ENCODE results near the gene CEACAM1. TPM values are rescaled to one million over a fixed set of nuclear protein-coding genes. Genes with fewer than 3 reads are reported as not detected.

The CEACAM1 gene
- total RNA-seq, 1 donor = not detected

DNA sequence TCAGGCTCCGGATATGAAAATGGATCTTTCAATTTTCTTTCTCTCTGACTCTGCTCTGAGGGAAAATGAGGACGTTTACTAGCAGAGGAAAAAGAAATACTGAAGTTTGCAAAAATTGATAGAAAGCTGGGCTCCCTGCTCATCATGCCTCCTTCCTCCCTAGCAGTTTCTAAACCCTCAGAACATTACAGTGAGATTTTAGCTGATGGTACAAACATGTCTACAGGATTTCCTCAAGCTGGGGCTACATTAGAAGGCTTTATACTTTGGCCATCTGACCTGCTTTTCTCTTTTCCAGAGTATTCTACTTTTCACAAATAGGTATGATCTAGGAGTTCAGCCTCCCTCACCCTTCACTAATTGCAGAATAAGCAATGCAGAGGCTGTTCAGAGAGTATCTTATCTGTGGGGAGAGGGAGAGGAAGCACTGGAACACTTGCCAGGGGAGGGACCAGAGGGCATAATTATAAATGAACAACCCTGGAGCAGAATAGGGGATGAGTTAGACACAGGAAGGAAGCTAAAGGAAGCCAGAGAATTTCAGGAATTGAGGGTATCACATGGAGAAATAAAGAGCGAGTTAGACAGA is 30.0 kb downstream of the CEACAM1 start:
- DNase-seq (ENCODE audit: low read depth) = no peak
- TF ChIP-seq, protein P1, sequence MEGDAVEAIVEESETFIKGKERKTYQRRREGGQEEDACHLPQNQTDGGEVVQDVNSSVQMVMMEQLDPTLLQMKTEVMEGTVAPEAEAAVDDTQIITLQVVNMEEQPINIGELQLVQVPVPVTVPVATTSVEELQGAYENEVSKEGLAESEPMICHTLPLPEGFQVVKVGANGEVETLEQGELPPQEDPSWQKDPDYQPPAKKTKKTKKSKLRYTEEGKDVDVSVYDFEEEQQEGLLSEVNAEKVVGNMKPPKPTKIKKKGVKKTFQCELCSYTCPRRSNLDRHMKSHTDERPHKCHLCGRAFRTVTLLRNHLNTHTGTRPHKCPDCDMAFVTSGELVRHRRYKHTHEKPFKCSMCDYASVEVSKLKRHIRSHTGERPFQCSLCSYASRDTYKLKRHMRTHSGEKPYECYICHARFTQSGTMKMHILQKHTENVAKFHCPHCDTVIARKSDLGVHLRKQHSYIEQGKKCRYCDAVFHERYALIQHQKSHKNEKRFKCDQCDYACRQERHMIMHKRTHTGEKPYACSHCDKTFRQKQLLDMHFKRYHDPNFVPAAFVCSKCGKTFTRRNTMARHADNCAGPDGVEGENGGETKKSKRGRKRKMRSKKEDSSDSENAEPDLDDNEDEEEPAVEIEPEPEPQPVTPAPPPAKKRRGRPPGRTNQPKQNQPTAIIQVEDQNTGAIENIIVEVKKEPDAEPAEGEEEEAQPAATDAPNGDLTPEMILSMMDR (IDR thresholded peaks at IDR 0.05; ENCODE audit: insufficient read depth, low read length) = no peak
- no peak overlapping the region for H3K4me3 ChIP-seq (ENCODE audit: low read depth, low read length)

DNA sequence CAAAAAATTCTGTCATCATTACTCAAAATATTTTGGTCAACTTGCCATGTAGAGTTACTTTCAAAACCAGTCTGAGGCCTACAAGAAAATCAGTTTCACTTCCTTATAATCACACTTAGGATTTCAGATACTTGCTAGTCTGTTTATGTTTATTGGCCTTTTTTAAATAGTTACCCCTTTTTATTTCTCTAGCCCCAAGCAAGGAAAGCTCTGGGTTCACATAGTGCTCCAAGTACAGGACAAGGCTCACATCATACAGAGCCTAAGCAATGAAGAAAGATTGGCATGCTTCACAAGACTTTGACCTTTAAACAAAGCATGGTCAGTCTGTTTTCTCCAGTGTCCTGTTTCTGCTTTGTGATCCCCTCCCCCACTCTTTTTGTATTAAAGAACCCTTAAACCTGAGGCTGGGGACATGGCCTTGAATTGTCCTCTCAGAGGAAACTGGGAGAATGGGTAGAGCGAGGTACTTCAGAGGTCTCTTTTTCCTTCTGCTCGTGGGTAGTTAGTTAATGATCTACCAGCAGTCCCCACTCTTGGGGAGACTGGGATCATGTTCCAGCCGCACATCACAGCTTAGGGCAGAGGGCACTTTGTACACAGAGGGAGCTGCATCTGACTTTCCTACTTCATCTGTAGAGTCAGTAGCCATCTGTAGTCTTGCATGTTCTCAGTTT is 30.7 kb downstream of the CEACAM1 start:
- TF ChIP-seq, protein P1 (IDR thresholded peaks at IDR 0.05; ENCODE audit: insufficient read depth, low read length) = no peak
- DNase-seq (ENCODE audit: low read depth) = no peak
- H3K4me3 ChIP-seq (ENCODE audit: low read depth, low read length) = no peak overlapping the region

DNA sequence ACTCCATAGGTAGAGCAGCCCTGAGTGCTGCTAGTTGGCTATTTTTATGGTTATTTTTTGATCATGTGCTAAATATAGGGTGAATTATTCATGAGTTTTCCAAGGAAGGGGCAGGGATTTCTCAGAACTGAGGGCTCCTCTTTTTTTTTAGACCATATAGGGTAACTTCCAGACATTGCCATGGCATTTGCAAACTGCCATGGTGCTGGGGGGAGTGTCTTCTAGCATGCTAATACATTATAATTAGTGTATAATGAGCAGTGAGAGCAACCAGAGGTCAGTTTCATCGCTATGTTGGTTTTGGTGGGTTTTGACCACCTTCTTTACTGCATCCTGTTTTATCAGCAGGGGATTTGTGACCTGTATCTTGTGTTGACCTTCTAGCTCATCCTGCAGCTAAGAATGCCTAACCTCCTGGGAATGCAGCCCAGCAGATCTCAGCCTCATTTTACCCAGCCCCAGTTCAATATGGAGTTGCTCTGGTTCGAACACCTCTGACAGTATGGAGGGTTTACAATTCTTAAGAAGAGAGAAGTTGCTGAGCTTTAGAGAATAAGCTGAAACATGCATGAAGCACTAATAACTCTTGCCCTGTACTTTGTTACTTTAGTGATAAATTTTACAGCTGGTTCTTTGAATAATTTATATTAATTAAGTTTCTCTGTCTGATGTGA is 31.7 kb downstream of the CEACAM1 start:
- DNase-seq (ENCODE audit: low read depth) = no peak
- no peak overlapping the region for H3K4me3 ChIP-seq (ENCODE audit: low read depth, low read length)
- TF ChIP-seq, protein P1 (IDR thresholded peaks at IDR 0.05; ENCODE audit: insufficient read depth, low read length) = no peak

DNA sequence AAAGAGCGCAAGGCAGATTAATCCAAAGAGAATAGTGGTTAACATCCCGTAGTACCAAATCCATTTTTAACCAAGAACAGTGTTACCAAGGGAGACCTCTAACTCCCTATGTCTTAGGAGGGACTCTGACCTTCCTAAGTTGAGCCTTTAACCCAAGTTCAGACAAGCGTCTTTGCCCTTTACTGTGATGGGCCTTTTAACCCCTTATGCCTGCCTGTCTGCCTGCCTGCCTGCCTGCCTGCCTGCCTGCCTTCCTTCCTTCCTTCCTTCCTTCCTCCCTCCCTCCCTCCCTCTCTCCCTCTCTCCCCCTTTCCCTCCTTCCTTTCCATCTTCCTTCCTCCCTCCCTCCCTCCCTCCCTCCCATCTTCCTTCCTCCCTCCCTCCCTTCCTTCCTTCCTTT is 32.6 kb downstream of the CEACAM1 start:
- TF ChIP-seq, protein P1 (IDR thresholded peaks at IDR 0.05; ENCODE audit: insufficient read depth, low read length) = no peak
- no peak for DNase-seq (ENCODE audit: low read depth)
- H3K4me3 ChIP-seq (ENCODE audit: low read depth, low read length) = no peak overlapping the region

DNA sequence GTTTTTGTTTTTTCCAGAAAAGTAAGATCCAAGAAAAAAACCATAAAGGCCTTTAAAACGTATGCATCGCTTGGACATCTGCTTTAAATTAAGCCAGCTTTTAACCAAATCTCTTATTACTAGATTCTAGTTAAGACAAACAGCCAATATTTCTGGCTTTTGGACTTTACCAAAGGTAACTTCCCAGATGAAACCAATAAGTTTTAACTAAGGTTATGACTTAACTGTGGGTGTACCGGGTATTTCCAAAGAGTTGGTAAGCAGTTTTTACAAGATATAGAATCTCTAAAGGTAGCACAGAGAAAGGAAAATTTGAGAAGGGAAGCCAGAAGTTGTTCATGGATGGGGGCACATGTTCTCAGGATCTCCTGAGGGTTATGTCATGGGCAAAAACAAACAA is 34.0 kb downstream of the CEACAM1 start:
- no peak for DNase-seq (ENCODE audit: low read depth)
- TF ChIP-seq, protein P1 (IDR thresholded peaks at IDR 0.05; ENCODE audit: insufficient read depth, low read length) = no peak

DNA sequence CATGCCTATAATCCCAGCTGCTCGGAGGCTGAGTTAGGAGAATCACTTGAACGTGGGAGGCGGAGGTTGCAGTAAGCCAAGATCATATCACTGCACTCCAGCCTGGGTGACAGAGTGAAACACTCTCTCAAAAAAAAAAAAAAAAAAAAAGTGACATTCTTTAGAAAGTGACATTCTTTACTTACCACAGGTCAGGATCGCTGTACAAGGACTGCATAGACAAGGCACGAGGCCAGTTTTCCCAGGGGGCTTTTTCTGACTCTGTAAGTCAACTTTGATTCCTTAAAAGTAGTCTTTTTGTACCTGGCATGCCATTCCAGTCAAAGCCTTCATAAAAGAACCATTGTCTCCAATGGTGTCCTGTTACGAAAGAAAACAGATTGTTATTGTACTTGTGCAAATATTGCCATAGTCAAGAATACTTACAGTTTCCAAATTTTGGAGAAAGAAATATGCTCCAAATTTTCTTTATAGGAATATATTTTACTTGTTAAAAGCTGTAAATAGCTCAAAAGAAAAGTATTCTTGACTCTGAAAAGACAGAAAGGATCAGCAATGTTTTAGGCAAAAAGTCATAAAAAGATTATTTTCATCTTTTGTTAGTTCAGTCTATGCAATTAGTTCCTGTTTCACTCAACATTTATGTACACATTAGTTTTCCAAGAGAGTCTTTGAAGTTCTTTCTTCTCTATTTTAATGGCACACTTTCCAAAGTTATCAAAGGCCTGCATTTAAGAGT is 39.3 kb downstream of the CEACAM1 start:
- TF ChIP-seq, protein P1 (IDR thresholded peaks at IDR 0.05; ENCODE audit: insufficient read depth, low read length) = no peak
- H3K4me3 ChIP-seq (ENCODE audit: low read depth, low read length) = no peak overlapping the region
- DNase-seq (ENCODE audit: low read depth) = no peak

More for the DNA sequence above, 34.0 kb downstream of the CEACAM1 start:
- H3K4me3 ChIP-seq (ENCODE audit: low read depth, low read length) = no peak overlapping the region

Measured in fibroblast of the aortic adventitia (primary cell).